ENCODE results near the gene VSTM2L.

Gene VSTM2L

DNA sequence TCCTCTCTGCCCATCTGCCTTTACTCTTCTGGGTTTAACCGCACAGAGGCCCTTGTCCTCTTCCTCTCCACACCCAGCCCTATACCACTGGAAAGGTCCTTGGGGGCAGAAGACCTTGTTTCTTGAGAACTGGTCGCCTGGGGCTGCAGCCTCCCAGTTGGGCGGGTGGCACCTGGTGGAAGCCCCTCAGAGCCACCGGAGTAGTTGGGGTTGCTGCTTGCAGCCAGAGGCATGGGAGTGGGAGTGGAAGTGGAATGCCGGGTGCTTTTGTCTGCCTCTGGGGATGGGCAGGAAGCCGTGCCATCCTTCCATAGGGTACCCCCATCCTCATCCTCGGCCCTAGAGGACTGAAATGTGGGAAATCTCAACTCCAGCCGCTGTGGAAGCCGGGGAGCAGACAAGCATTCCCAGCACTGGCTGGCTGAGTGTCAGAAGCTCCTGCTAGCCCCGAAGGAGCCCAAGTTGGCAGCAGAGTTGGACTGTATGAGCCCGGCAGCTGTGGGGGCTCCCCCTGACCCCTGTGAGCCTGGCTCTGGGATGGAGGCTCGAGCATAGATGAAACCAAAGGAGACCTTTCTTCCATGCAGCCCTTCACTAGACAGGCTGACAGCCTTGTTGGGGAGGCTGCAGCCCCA, 1.2 kb downstream of the VSTM2L start:
- no peak overlapping the region for H3K9ac ChIP-seq (ENCODE audit: low read length)
- no peaks in the 10 kb centered on the region for H3K36me3 ChIP-seq (ENCODE audit: control insufficient read depth, insufficient read depth, low read length)
- no peaks in the 10 kb centered on the region for H3K9me3 ChIP-seq (ENCODE audit: control insufficient read depth, insufficient read depth, low read depth, low read length)
- no peak overlapping the region for H3K4me3 ChIP-seq (ENCODE audit: low read depth, low read length)
- peaks cover 31% of the 10 kb centered on the region for H3K4me1 ChIP-seq (ENCODE audit: control insufficient read depth, insufficient read depth, low read length)
- H3K27ac ChIP-seq (ENCODE audit: low read depth, low read length): no peak overlapping the region
- H3K27me3 ChIP-seq (ENCODE audit: control insufficient read depth, insufficient read depth, low read length): peaks cover 75% of the 10 kb centered on the region

DNA sequence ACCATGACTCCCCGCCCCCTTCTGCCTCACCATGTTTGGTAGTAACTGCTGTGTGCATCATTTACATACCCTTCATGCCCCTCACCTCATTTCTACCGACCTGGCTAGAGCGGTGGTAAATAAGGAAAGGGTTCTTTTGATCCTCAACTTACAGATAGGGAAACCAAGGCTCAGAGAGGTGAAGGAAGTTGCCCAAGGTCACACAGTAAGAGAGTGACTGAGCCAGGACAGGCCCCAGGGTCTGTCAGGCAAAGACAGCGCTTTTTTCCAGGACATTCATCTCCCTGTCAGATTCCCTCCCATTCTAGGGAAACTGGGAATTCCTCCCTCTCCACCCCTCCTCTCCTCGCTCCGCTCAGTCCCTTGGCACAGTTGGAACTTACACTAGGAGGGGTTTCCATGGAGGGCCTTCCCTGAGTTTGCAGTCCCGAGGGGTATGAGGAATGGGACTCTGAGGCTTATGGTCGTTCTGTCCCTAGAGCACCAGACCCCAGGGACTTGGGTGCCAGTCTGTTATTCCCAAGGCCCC, 2.0 kb downstream of the VSTM2L start:
- Histone ChIP-seq H3K27ac (ENCODE audit: low read depth, low read length) (no peak overlapping the region), H3K4me3 (ENCODE audit: low read depth, low read length) (no peak overlapping the region), H3K36me3 (ENCODE audit: control insufficient read depth, insufficient read depth, low read length) (no peaks in the 10 kb centered on the region), H3K9ac (ENCODE audit: low read length) (no peak overlapping the region), H3K4me1 (ENCODE audit: control insufficient read depth, insufficient read depth, low read length) (peaks cover 31% of the 10 kb centered on the region), H3K9me3 (ENCODE audit: control insufficient read depth, insufficient read depth, low read depth, low read length) (no peaks in the 10 kb centered on the region), H3K27me3 (ENCODE audit: control insufficient read depth, insufficient read depth, low read length) (peaks cover 73% of the 10 kb centered on the region)

DNA sequence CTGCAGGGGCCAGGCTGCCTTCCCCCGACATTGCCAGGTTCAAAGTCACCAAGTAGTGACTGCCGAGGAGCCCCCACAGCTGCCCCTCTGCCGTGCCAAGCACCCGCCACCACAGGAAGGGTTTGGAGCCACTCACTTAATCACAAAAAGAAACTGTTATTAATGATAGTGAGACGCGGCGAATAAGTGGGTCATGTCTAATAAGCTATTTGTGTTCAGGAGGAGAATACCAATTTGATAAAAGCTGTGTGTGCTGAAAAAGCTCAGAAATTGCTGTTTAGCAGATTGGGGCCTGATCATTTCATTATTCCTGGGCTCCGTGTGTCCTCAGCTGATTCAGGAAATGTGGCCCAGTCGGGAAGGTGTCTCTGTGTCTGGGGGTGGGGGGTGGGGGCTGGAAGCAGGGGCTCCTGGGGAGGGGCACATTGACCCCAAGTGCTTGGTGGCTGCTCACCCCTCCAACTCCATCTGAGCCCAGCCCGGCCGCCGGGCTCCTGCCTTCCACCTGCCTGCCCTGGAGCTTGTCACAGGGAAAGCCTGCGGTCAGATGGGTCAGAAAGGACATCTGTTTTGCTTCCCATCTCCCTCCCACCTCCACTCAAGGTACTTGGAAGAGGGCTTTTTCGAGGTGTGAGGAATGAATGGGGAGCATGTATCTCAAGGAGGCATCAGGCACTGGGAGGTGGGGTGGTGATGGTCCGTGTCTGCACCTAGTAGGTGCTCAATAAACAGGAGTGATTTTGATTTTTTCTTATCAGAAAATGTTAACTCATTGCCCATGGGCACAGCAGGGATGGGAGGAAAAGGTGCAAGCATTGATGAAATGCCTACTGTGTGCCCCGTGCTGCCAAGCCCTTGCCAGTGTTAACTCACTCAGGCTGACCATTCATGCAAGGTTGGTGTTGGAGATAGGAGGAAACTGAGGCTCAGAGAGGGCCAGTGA, 3.0 kb downstream of the VSTM2L start:
- Histone ChIP-seq H3K27me3 (ENCODE audit: control insufficient read depth, insufficient read depth, low read length) (peaks cover 66% of the 10 kb centered on the region), H3K36me3 (ENCODE audit: control insufficient read depth, insufficient read depth, low read length) (no peaks in the 10 kb centered on the region), H3K9me3 (ENCODE audit: control insufficient read depth, insufficient read depth, low read depth, low read length) (no peaks in the 10 kb centered on the region), H3K4me3 (ENCODE audit: low read depth, low read length) (no peak overlapping the region), H3K27ac (ENCODE audit: low read depth, low read length) (no peak overlapping the region), H3K4me1 (ENCODE audit: control insufficient read depth, insufficient read depth, low read length) (peaks cover 31% of the 10 kb centered on the region), H3K9ac (ENCODE audit: low read length) (no peak overlapping the region)

DNA sequence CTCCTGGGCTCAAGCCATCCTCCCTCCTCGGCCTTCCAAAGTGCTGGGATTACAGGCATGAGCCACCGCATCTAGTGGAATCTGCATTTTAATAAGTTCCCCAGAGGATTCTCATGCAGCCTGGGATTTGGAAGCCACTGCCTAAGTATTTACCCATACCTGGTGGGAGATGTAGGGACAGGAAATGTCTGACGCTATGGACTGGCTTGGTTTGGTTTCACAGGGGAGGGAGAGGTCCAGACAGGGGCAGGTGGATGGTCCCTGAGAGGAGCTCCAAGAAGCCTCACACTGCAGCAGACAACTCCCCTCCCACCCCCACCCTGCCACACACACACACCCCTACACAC, 4.4 kb downstream of the VSTM2L start:
- Histone ChIP-seq H3K4me1 (ENCODE audit: control insufficient read depth, insufficient read depth, low read length) (peaks cover 38% of the 10 kb centered on the region), H3K27me3 (ENCODE audit: control insufficient read depth, insufficient read depth, low read length) (peaks cover 70% of the 10 kb centered on the region), H3K9ac (ENCODE audit: low read length) (no peak overlapping the region), H3K27ac (ENCODE audit: low read depth, low read length) (no peak overlapping the region), H3K9me3 (ENCODE audit: control insufficient read depth, insufficient read depth, low read depth, low read length) (no peaks in the 10 kb centered on the region), H3K36me3 (ENCODE audit: control insufficient read depth, insufficient read depth, low read length) (no peaks in the 10 kb centered on the region), H3K4me3 (ENCODE audit: low read depth, low read length) (no peak overlapping the region)

DNA sequence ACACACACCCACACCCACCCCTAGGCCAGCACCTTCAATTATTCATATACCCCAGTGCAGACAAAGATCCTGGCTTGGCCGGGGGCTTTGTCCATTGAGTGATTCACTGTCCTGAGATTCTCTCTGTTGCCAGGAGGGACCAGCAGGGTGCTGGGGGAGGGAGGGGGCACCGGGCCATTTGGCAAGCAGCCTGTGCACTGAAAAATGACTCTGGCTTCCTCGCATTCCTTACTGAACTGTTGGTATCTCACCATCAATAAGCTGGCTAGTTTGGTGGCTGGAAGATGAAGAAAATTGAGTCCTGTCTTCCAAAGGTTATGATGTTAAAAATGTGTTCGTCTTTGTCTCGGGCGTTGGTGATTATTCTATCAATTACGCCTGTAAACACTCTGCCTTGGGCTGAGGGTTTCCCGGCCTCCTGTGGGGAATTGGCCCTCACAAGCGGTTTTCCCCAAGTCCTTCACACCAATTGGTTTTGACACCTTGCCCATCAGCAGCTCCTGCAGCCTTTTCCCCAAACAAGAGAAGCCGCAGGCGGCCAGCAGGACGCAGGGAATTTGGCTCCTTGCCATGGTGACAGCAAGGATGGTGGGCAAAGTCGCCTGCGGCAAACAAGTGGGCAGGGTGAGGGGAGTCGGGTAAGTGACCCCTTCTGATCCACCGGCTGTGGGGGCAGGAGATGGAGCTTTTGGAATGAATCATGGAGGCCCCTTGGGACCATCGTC, 4.9 kb downstream of the VSTM2L start:
- H3K4me3 ChIP-seq (ENCODE audit: low read depth, low read length): peak overlapping the region; percentile 35; the same call in 1 of the 2 replicates
- no peaks in the 10 kb centered on the region for H3K9me3 ChIP-seq (ENCODE audit: control insufficient read depth, insufficient read depth, low read depth, low read length)
- H3K4me1 ChIP-seq (ENCODE audit: control insufficient read depth, insufficient read depth, low read length): peaks cover 42% of the 10 kb centered on the region
- H3K36me3 ChIP-seq (ENCODE audit: control insufficient read depth, insufficient read depth, low read length): no peaks in the 10 kb centered on the region
- peak overlapping the region; percentile 18 for H3K9ac ChIP-seq (ENCODE audit: low read length)
- no peak overlapping the region for H3K27ac ChIP-seq (ENCODE audit: low read depth, low read length)
- peaks cover 70% of the 10 kb centered on the region for H3K27me3 ChIP-seq (ENCODE audit: control insufficient read depth, insufficient read depth, low read length)

DNA sequence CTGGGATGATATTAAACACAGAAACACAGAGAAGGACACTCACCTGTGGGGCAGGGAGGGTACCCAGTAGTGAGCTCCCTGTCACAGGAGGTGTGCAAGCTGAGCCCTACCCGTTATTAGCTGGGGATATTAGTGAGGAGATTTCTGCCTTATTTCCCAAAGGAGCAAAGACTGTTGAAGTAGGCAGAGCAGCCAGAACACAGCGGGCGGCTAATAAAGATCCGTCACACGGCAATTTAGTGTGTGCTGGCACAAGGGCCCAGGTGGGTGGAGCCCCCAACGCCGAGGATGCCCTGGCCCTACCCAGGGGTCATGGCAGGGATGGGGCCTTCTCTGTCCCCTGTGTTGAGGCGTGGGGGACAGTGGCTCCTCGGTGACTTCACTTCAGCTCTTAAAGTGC, 8.3 kb downstream of the VSTM2L start:
- H3K27me3 ChIP-seq (ENCODE audit: control insufficient read depth, insufficient read depth, low read length): peaks cover 65% of the 10 kb centered on the region
- H3K4me1 ChIP-seq (ENCODE audit: control insufficient read depth, insufficient read depth, low read length): peaks cover 57% of the 10 kb centered on the region

DNA sequence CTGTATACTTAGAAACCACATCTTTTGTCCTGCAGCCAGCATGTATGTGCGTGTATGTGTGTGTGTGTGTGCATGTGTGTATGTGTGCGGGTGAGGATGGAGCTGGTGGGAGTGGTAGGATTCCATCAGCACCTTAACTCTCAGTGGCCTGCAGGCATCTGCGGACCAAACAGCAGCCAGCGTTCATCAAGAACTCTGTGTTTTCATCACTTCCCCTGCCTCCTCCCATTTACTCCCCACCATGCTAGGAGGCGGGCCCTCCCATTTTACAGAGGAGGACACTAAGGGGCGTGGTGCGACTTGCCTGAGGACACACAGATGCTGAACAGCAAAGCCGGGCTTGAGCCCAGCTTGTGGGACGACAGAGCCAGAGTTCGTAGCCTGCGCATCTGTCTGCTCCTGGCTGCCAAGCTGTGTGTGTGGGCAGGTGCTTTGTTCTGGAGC, 8.9 kb downstream of the VSTM2L start:
- no peak overlapping the region for H3K27ac ChIP-seq (ENCODE audit: low read depth, low read length)
- peaks cover 57% of the 10 kb centered on the region for H3K4me1 ChIP-seq (ENCODE audit: control insufficient read depth, insufficient read depth, low read length)
- peak overlapping the region; percentile 25; the same call in 1 of the 2 replicates for H3K4me3 ChIP-seq (ENCODE audit: low read depth, low read length)
- H3K27me3 ChIP-seq (ENCODE audit: control insufficient read depth, insufficient read depth, low read length): peaks cover 66% of the 10 kb centered on the region
- H3K9ac ChIP-seq (ENCODE audit: low read length): no peak overlapping the region
- H3K36me3 ChIP-seq (ENCODE audit: control insufficient read depth, insufficient read depth, low read length): no peaks in the 10 kb centered on the region
- H3K9me3 ChIP-seq (ENCODE audit: control insufficient read depth, insufficient read depth, low read depth, low read length): no peaks in the 10 kb centered on the region

More for the DNA sequence above, 8.3 kb downstream of the VSTM2L start:
- no peak overlapping the region for H3K27ac ChIP-seq (ENCODE audit: low read depth, low read length)
- H3K4me3 ChIP-seq (ENCODE audit: low read depth, low read length): no peak overlapping the region
- no peaks in the 10 kb centered on the region for H3K9me3 ChIP-seq (ENCODE audit: control insufficient read depth, insufficient read depth, low read depth, low read length)
- no peak overlapping the region for H3K9ac ChIP-seq (ENCODE audit: low read length)
- H3K36me3 ChIP-seq (ENCODE audit: control insufficient read depth, insufficient read depth, low read length): no peaks in the 10 kb centered on the region

DNA sequence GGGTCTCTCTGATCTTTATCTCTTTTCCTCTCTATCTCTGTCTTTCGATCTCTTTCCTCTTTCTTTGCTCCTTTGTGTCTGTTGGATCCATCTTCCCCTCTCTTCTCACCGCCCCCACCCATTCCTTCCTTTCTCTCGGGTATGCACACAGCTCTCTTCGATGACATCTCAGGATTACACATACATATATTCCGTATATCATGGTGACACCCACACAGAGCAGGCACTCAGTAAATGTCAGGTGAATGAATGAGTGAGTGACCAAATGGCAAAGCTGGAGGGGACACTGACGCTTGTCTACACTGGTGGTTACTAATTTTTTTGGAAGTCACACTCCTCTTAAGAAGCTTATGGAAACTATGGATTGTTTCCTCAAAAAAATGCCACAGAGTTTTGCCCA, 9.9 kb downstream of the VSTM2L start:
- H3K4me3 ChIP-seq (ENCODE audit: low read depth, low read length): no peak overlapping the region
- H3K27me3 ChIP-seq (ENCODE audit: control insufficient read depth, insufficient read depth, low read length): peaks cover 75% of the 10 kb centered on the region
- H3K9me3 ChIP-seq (ENCODE audit: control insufficient read depth, insufficient read depth, low read depth, low read length): no peaks in the 10 kb centered on the region
- H3K4me1 ChIP-seq (ENCODE audit: control insufficient read depth, insufficient read depth, low read length): peaks cover 47% of the 10 kb centered on the region
- H3K36me3 ChIP-seq (ENCODE audit: control insufficient read depth, insufficient read depth, low read length): no peaks in the 10 kb centered on the region
- no peak overlapping the region for H3K27ac ChIP-seq (ENCODE audit: low read depth, low read length)
- H3K9ac ChIP-seq (ENCODE audit: low read length): no peak overlapping the region

DNA sequence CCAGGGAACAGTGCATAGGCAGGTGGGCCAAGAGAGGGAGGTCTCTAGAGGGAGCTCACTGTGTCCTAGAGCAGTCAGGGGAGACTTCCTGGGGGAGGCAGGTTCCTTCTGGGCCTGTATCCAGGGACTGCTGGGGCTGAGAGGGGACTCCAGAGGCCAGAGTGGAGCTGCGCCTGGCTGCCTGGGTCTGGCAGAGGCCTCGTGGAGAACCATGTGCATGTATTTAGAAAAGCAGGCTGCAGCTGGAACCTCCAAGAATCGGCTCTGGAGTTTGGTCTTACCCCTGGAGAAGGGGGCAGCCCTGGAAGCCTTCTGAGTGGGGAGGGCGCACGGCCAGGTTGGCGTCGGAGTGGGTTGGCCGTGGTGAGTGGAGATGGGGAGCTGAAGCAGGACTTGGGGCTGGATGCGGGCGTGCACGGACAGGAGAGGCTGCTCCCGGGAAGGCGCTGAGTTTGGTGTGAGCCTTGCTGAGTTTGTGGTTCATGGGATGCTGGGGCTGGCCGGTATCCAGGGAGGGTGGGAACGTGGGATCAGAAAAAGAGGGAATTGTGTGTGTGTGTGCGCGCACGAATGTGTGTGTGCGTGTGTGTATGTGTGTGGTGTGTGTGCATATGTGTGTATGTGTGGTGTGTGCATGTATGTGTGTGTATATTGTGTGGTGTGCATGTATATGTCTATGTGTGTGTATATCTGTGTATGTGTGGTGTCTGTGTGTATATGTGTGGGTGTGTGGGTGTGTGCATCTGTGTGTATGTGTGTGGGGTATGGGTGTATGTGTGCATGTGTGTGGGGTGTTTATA, 10.8 kb downstream of the VSTM2L start:
- H3K9me3 ChIP-seq (ENCODE audit: control insufficient read depth, insufficient read depth, low read depth, low read length): no peaks in the 10 kb centered on the region
- H3K4me1 ChIP-seq (ENCODE audit: control insufficient read depth, insufficient read depth, low read length): peaks cover 41% of the 10 kb centered on the region
- H3K27ac ChIP-seq (ENCODE audit: low read depth, low read length): no peak overlapping the region
- H3K27me3 ChIP-seq (ENCODE audit: control insufficient read depth, insufficient read depth, low read length): peaks cover 74% of the 10 kb centered on the region
- H3K4me3 ChIP-seq (ENCODE audit: low read depth, low read length): no peak overlapping the region
- no peaks in the 10 kb centered on the region for H3K36me3 ChIP-seq (ENCODE audit: control insufficient read depth, insufficient read depth, low read length)
- H3K9ac ChIP-seq (ENCODE audit: low read length): no peak overlapping the region

DNA sequence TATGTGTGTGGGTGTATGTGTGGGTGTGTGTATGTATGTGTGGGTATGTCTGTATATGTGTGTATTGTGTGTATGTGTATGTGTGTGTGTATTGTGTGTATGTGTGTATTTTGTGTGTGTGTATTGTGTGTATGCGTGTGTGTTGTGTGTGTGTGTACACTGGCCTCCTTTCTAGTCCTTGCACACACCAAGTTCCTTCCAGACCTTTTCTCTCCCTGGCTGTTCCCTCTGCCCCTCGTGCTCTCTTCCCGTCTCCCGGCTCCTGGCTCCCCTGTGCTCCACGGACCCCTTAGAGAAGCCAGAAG, 11.4 kb downstream of the VSTM2L start:
- H3K4me1 ChIP-seq (ENCODE audit: control insufficient read depth, insufficient read depth, low read length): peaks cover 43% of the 10 kb centered on the region
- peak overlapping the region; percentile 64 for H3K4me3 ChIP-seq (ENCODE audit: low read depth, low read length)
- no peak overlapping the region for H3K27ac ChIP-seq (ENCODE audit: low read depth, low read length)
- peaks cover 75% of the 10 kb centered on the region for H3K27me3 ChIP-seq (ENCODE audit: control insufficient read depth, insufficient read depth, low read length)
- no peaks in the 10 kb centered on the region for H3K9me3 ChIP-seq (ENCODE audit: control insufficient read depth, insufficient read depth, low read depth, low read length)
- no peaks in the 10 kb centered on the region for H3K36me3 ChIP-seq (ENCODE audit: control insufficient read depth, insufficient read depth, low read length)
- no peak overlapping the region for H3K9ac ChIP-seq (ENCODE audit: low read length)
